PFSK-1 (cell line): Measurements from ENCODE around the gene PRKCQ.

ENCODE experiments used
- FOXP2 ChIP-seq: optimal IDR thresholded peaks from 2 replicates; pipeline ENCODE3; 2011; ENCODE audit warnings: borderline replicate concordance, control low read depth, inconsistent platforms; ENCODE audit not compliant: insufficient read depth; ENCODE audit errors: extremely low read length, extremely low read depth
- POLR2AphosphoS5 ChIP-seq: IDR thresholded peaks from 2 replicates; pipeline ENCODE4 v1.6.1; 2012; ENCODE audit warnings: low read depth, mild to moderate bottlenecking, control low read depth, low read length, moderate library complexity
- SIN3A ChIP-seq: IDR thresholded peaks from 2 replicates; pipeline ENCODE4 v1.6.1; 2012; ENCODE audit warnings: mild to moderate bottlenecking, low read length, moderate library complexity, borderline replicate concordance; ENCODE audit not compliant: insufficient read depth
- TAF1 ChIP-seq: IDR thresholded peaks from 2 replicates; pipeline ENCODE4 v1.6.1; 2012; ENCODE audit warnings: low read length, control low read depth, borderline replicate concordance; ENCODE audit not compliant: insufficient read depth
- TF ChIP-seq, protein P1 (sequence below), 2 experiments: IDR thresholded peaks; 2 replicates each; pipeline versions ENCODE4 v1.6.1 to v1.8.0; 2011 to 2012; ENCODE audit warnings: low read depth in 2 of 2, low read length in 2 of 2, control low read depth in 1 of 2, inconsistent platforms in 1 of 2, mild to moderate bottlenecking in 1 of 2, moderate library complexity in 1 of 2; ENCODE audit not compliant: insufficient read depth in 1 of 2

The PRKCQ gene

DNA sequence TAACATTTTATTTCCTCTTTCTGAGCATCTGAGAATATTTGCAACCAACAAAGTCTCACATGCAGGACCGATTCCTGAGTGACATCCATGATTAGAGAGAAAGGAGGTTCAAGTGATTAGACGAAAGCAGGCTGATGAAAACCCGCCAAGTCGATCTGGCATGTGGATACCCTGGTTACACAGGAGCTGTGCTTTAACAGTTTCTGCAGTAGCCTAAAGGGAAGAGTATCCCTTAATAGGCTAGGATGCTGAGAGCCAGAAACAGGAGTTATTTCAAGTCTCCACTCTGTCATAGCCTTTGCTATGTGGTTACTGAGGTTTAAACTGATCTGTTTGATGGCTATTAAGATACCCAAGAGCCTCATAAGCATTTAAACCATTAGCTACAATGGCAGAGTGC is 82.5 kb downstream of the PRKCQ start:
- TF ChIP-seq POLR2AphosphoS5 (no peak), FOXP2 (no peak), SIN3A (no peak), TAF1 (no peak)
- TF ChIP-seq, protein P1, sequence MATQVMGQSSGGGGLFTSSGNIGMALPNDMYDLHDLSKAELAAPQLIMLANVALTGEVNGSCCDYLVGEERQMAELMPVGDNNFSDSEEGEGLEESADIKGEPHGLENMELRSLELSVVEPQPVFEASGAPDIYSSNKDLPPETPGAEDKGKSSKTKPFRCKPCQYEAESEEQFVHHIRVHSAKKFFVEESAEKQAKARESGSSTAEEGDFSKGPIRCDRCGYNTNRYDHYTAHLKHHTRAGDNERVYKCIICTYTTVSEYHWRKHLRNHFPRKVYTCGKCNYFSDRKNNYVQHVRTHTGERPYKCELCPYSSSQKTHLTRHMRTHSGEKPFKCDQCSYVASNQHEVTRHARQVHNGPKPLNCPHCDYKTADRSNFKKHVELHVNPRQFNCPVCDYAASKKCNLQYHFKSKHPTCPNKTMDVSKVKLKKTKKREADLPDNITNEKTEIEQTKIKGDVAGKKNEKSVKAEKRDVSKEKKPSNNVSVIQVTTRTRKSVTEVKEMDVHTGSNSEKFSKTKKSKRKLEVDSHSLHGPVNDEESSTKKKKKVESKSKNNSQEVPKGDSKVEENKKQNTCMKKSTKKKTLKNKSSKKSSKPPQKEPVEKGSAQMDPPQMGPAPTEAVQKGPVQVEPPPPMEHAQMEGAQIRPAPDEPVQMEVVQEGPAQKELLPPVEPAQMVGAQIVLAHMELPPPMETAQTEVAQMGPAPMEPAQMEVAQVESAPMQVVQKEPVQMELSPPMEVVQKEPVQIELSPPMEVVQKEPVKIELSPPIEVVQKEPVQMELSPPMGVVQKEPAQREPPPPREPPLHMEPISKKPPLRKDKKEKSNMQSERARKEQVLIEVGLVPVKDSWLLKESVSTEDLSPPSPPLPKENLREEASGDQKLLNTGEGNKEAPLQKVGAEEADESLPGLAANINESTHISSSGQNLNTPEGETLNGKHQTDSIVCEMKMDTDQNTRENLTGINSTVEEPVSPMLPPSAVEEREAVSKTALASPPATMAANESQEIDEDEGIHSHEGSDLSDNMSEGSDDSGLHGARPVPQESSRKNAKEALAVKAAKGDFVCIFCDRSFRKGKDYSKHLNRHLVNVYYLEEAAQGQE (IDR thresholded peaks at IDR 0.05; ENCODE audit: insufficient read depth in 1 of 2, low read depth in 2 of 2, low read length in 2 of 2): no peak

DNA sequence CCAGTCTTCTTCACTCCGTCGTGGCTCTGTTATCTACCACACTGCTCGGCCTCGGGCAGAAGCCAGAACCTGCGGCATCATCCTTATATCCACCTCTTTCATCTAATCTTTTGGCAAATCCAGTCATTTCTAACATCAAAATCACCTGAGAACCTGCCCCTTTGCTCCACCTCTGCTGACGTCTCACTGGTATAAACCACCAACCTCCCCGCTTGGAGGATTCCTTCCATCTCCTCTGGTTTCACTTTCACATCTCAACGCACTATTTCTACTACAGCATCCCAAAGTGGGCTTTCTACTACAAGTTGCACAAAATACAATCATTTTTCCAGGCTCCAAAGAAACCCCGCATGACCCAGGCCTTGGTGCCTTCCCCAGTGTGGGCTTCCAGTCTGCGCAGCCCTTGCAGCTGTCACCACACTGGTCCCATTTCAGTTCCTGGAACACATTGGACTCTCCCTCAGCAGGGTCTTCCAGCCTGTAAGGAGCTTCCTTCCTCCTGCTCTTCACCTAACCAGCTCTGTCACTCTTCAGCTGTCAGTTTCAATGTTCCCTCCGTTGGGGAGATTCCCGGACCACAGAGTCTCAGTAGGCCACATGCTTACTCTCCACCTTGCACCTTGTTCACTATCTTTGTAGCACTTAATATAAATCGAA is 85.0 kb downstream of the PRKCQ start:
- TF ChIP-seq TAF1: no peak
- no peak for TF ChIP-seq POLR2AphosphoS5
- TF ChIP-seq FOXP2: no peak
- no peak for TF ChIP-seq SIN3A

DNA sequence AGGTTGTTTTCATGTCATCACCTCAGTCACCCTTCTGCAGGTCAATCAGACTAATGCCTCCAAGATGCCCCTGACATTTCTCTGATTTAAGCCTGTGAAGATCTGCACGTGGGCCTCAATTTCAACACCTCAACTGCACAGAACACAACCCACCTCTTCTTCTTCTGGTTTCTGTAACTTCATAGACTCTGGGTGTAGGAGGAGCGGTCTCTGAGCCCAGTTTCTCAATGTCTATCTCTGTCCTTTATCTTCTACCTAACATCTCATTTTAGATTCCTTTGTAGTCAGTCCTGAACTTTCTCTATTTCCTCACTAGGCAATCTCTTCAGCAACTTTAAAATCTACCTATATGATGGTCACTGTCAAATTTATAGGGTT is 85.6 kb downstream of the PRKCQ start:
- TF ChIP-seq SIN3A: no peak
- TF ChIP-seq, protein P1 (IDR thresholded peaks at IDR 0.05; ENCODE audit: insufficient read depth in 1 of 2, low read depth in 2 of 2, low read length in 2 of 2): no peak
- TF ChIP-seq FOXP2: no peak
- no peak for TF ChIP-seq TAF1
- no peak for TF ChIP-seq POLR2AphosphoS5

DNA sequence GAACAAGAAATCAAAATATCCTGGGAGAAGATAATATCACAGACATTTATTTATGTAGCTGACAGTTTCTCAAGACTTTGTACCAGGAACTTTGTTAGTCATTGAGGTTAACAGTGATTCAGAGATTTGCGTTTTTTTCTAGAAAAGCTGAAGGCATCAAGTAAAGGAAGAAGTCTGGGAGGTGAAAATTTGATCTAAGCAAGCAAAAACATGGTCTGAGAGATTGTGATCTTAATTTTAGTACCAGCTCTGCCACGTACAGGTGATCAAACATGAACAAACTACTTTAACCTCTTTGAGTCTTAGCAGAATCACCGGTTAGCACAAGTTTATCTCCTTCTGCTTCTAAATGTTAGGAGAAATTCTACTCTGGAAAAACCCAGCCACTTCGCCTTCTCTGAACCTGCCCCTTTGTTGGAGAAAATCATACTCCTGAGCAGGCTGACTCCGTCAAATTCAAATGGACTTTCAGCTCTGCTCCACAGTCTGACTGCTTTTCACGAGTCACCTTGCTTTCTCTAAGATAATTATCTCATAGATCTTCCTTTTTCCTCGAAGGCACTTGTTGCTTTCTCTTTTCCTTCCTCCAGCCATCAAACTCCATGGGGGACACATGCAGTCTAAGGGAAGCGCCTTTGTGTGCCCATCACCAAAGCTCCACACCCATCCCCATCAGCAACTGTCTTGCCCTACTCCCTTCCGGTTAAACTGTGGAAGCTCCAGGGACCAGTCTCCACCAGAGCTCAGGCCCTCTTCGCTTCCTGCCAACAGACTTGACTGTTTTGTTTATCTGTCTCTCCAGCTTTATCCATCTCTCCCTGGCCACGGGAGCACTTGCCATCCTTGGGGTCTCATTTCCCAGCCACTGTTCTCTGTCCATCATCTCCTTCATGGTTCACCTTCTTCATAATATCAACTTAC is 86.3 kb downstream of the PRKCQ start:
- TF ChIP-seq, protein P1 (IDR thresholded peaks at IDR 0.05; ENCODE audit: insufficient read depth in 1 of 2, low read depth in 2 of 2, low read length in 2 of 2): no peak
- TF ChIP-seq SIN3A (no peak), TAF1 (no peak), POLR2AphosphoS5 (no peak), FOXP2 (no peak)

DNA sequence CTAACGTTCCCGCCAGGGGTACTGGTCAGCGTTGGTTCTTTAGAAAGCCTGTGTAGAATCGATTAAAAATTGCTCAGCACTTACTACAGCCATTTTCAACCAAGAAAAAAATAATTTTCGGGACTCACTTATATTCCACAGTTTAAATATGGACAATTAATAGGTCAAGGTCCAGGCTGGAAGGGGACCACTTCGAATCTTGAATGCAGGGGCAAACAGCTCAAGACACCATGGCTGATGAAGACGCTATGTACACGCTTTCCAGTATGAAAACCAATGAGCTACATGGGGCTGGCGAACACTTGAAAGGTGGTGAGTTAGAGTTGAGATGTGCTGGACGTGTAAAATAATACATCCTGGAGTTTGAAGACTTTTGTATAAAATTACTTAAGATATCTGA is 87.2 kb downstream of the PRKCQ start:
- TF ChIP-seq TAF1 (no peak), SIN3A (no peak), FOXP2 (no peak), POLR2AphosphoS5 (no peak)
- TF ChIP-seq, protein P1 (IDR thresholded peaks at IDR 0.05; ENCODE audit: insufficient read depth in 1 of 2, low read depth in 2 of 2, low read length in 2 of 2): no peak
